HepG2 (cell line): ENCODE measurements around the gene HIF3A.

Experiments
- ELF1 ChIP-seq: sonication (generic); formaldehyde crosslinking; IDR thresholded peaks from 2 replicates; pipeline ENCODE4 v1.4.0; 2020; ENCODE audit warnings: missing genetic modification reagents
- ESRRA ChIP-seq: sonication (generic); formaldehyde crosslinking; IDR thresholded peaks from 2 replicates; pipeline ENCODE4 v1.5.1; 2020; ENCODE audit warnings: mild to moderate bottlenecking, low read depth, missing genetic modification reagents
- KDM4B ChIP-seq: sonication (generic); formaldehyde crosslinking; IDR thresholded peaks from 2 replicates; pipeline ENCODE4 v1.4.0; 2020; ENCODE audit warnings: missing genetic modification reagents
- MXD4 ChIP-seq: IDR thresholded peaks from 2 replicates; pipeline ENCODE4 v1.6.1; 2016; ENCODE audit warnings: mild to moderate bottlenecking, missing biosample characterization, missing genetic modification reagents
- RERE ChIP-seq: IDR thresholded peaks from 2 replicates; pipeline ENCODE4 v1.6.1; 2016; ENCODE audit warnings: low read depth, missing genetic modification reagents, missing compliant biosample characterization
- SOX13 ChIP-seq, 3 experiments: fragments of 450-650 bp in 1 of 3; sonication (generic) in 1 of 3; formaldehyde crosslinking in 1 of 3; IDR thresholded peaks in 2 of 3; conservative IDR thresholded peaks in 1 of 3; 2 replicates each; pipeline versions ENCODE4 v1.5.0 to v1.6.1; 2016 to 2020; ENCODE audit warnings: antibody characterized with exemption in 1 of 3, mild to moderate bottlenecking in 1 of 3, missing compliant biosample characterization in 1 of 3, missing genetic modification reagents in 1 of 3, moderate library complexity in 1 of 3
- SRY ChIP-seq: sonication (generic); formaldehyde crosslinking; IDR thresholded peaks from 2 replicates; pipeline ENCODE4 v1.8.0; 2022; ENCODE audit warnings: mild to moderate bottlenecking, missing genetic modification reagents
- STAT6 ChIP-seq: sonication (generic); formaldehyde crosslinking; IDR thresholded peaks from 2 replicates; pipeline ENCODE4 v1.4.0; 2020; ENCODE audit warnings: missing genetic modification reagents, mild to moderate bottlenecking, borderline replicate concordance
- ZMAT5 ChIP-seq: sonication (generic); formaldehyde crosslinking; IDR thresholded peaks from 2 replicates; pipeline ENCODE4 v1.5.0; 2020; ENCODE audit warnings: mild to moderate bottlenecking, low read depth, missing genetic modification reagents, borderline replicate concordance
- ZNF841 ChIP-seq: sonication (generic); formaldehyde crosslinking; IDR thresholded peaks from 2 replicates; pipeline ENCODE4 v1.8.1; 2023; ENCODE audit warnings: missing genetic modification reagents, borderline replicate concordance

GRCh38 chr19:46391296-46392251 lies 94.7 kb downstream of the HIF3A start:
- no peak for TF ChIP-seq RERE
- TF ChIP-seq SRY, result no peak
- no peak for TF ChIP-seq STAT6 (CRISPR knock-in tag)
- no peak for TF ChIP-seq SOX13 (IDR thresholded peaks at IDR 0.05)
- no peak for TF ChIP-seq SOX13 (CRISPR knock-in tag; conservative IDR thresholded peaks at IDR 0.05 in 1 of 2, IDR thresholded peaks at IDR 0.05 in 1 of 2)
- no peak for TF ChIP-seq MXD4 (CRISPR knock-in tag)
- TF ChIP-seq KDM4B, result no peak
- no peak for TF ChIP-seq ZNF841 (CRISPR knock-in tag)
- TF ChIP-seq ESRRA (CRISPR knock-in tag), result no peak
- TF ChIP-seq ZMAT5 (CRISPR knock-in tag), result no peak
- TF ChIP-seq ELF1 (CRISPR knock-in tag), result no peak
